Mononuclear cell (primary cell): ENCODE results near the gene OR2H2. TPM values are rescaled to one million over a fixed set of nuclear protein-coding genes. Genes with fewer than 3 reads are reported as not detected.

Experiments
- H3K27me3 ChIP-seq: 2 replicates; pipeline ENCODE4 v1.6.0; 2011; ENCODE audit warnings: low read length, control low read depth; ENCODE audit not compliant: insufficient read depth
- H3K4me1 ChIP-seq: 2 replicates; pipeline ENCODE4 v1.5.1; 2011; ENCODE audit warnings: mild to moderate bottlenecking, low read length, control low read depth; ENCODE audit not compliant: insufficient read depth
- H3K4me3 ChIP-seq: 2 replicates; pipeline ENCODE4 v1.5.1; 2011; ENCODE audit warnings: mild to moderate bottlenecking, low read length, moderate library complexity
- H3K9me3 ChIP-seq: 2 replicates; pipeline ENCODE4 v1.5.1; 2011; ENCODE audit warnings: low read depth, mild to moderate bottlenecking, control low read depth, low read length
- total RNA-seq: library from RNA; depleted of rRNA; stranded (reverse); fragments of >200 nt; gene quantifications from one replicate; pipeline ENCODE4 v1.2.3, GENCODE V29; 2012

The OR2H2 gene
- total RNA-seq, 1 donor = under 0.01 TPM

- Histone ChIP-seq H3K27me3 (peaks cover 4% of the 10 kb centered on the region), H3K4me1 (no peaks in the 10 kb centered on the region), H3K9me3 (no peaks in the 10 kb centered on the region), H3K4me3 (no peak overlapping the region)
These were observed 17.4 kb upstream of the OR2H2 start for GRCh38 chr6:29567541-29567940.

DNA sequence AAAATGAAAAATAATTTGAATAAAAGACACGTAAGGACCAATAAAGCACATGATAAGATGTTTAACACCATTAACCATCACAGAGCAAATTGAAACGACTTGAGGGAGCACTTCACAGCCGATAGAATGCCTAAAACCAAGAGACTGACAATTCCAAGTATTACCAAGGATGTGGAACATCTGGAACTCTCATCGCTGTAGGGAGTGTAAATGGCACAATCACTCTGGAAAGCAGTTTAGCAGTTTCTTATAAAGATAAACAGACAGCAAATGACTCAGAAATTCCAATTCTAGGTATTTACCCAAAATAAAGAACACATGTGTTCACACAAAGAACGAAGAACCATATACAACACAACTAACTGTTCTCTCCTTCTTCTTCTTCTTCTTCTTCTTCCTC lies 16.9 kb upstream of the OR2H2 start:
- Histone ChIP-seq H3K4me1 (no peaks in the 10 kb centered on the region), H3K9me3 (no peaks in the 10 kb centered on the region), H3K27me3 (peaks cover 4% of the 10 kb centered on the region), H3K4me3 (no peak overlapping the region)

- Histone ChIP-seq H3K27me3 (peaks cover 9% of the 10 kb centered on the region), H3K4me3 (no peak overlapping the region), H3K9me3 (no peaks in the 10 kb centered on the region), H3K4me1 (no peaks in the 10 kb centered on the region)
These were observed 8.9 kb upstream of the OR2H2 start for GRCh38 chr6:29576056-29576455.

DNA sequence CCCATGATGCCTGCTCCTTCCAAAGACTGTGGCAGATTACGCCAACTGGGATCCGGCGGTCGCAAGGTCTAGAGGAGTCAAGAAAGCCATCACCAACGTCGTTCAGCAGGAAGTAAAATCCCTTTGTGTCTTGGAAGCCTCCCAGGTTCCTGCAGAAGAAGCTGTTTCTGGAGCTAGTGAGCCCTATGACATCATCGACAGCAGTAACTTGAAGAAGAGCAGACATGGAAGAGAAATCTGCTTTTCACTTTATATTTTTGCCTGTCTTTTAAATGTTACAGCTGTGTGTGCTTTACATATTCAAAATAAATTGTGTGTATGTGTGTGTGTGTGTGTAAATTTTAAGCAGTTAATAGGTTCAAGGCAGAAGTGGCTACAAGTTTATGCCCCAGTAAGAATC lies 7.4 kb upstream of the OR2H2 start:
- no peak overlapping the region for H3K4me3 ChIP-seq
- peaks cover 9% of the 10 kb centered on the region for H3K27me3 ChIP-seq
- no peaks in the 10 kb centered on the region for H3K9me3 ChIP-seq
- no peaks in the 10 kb centered on the region for H3K4me1 ChIP-seq

- H3K27me3 ChIP-seq = peaks cover 9% of the 10 kb centered on the region
- no peaks in the 10 kb centered on the region for H3K4me1 ChIP-seq
- no peak overlapping the region for H3K4me3 ChIP-seq
- H3K9me3 ChIP-seq = no peaks in the 10 kb centered on the region
These were observed 4.6 kb downstream of the OR2H2 start for GRCh38 chr6:29589423-29590048.

DNA sequence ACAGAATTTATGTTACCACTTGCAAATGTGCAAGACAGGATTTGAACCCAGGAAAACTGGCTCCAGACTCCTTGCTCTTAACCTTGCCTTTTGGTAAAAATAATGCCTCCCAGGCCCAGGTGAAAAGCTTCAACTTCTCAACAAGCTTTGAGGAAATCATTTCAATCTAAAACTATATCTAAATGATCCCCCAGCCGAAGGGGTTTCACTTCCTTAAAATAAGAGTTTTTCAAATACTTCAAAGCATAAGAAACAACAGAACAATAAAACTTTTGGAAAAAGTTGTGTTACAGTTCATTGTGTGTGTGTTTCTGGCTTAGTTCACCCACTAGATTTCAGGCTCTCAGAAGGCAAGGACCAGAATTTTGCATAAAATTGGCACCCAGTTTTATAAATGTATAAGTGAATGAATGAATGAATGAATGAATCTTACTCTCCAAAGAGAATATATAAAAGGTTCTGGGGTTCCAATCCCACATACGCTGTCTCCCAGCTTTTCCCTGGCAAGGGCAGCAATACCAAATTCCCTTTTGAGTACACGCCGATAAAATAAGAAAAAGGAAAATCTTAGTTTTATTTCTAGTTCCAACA lies 5.4 kb downstream of the OR2H2 start:
- H3K4me3 ChIP-seq = no peak overlapping the region
- H3K4me1 ChIP-seq = no peaks in the 10 kb centered on the region
- no peaks in the 10 kb centered on the region for H3K9me3 ChIP-seq

GRCh38 chr6:29591677-29592076 lies 6.8 kb downstream of the OR2H2 start:
- Histone ChIP-seq H3K4me1 (no peaks in the 10 kb centered on the region), H3K27me3 (no peaks in the 10 kb centered on the region), H3K4me3 (no peak overlapping the region), H3K9me3 (no peaks in the 10 kb centered on the region)

More for the DNA sequence above, 5.4 kb downstream of the OR2H2 start:
- peaks cover 2% of the 10 kb centered on the region for H3K27me3 ChIP-seq

GRCh38 chr6:29593199-29593855 lies 8.4 kb downstream of the OR2H2 start:
- no peaks in the 10 kb centered on the region for H3K4me1 ChIP-seq
- no peaks in the 10 kb centered on the region for H3K27me3 ChIP-seq
- no peak overlapping the region for H3K4me3 ChIP-seq
- no peaks in the 10 kb centered on the region for H3K9me3 ChIP-seq

DNA sequence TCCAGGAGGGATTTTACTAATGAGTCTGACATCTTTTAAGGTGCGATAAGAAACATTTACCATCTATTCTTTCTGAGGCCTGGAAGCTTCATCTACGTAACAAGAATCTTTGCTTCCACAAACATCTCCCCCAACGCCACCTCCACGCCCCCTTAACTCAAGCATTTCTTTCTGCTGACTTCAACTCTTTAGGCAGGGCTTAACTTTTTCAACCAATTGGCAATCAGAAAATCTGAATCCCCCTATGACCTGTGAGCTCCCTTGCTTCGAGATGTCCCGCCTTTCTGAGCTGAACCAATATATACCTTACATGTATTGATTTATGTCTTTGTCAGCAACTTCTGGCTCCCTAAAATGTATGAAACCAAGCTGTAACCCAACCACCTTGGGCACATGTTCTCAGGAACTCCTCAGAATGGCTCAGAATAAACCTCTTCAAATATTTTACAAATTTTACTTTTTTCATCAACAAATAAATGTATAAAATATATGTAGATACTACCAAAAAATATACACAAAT lies 11.5 kb downstream of the OR2H2 start:
- H3K27me3 ChIP-seq = no peaks in the 10 kb centered on the region
- no peaks in the 10 kb centered on the region for H3K4me1 ChIP-seq
- no peaks in the 10 kb centered on the region for H3K9me3 ChIP-seq
- H3K4me3 ChIP-seq = no peak overlapping the region

DNA sequence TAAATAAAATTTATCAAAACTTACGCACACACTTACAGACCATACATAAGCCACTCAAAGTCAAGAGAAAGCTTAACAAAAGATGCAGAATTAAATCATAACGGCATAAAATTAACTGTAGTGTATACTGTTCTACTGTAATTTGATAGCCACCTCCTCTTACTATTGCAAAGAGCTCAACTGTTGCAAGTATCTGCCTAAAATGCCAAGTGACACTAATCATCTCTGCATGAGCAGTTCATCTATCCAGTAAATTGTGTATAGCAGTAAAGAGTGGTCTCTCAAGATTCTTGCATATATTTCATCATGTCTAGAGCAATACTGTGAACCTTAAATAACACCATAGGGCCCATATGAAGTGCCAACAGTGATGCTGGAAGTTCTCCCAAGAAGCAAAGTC lies 12.3 kb downstream of the OR2H2 start:
- no peak overlapping the region for H3K4me3 ChIP-seq
- no peaks in the 10 kb centered on the region for H3K27me3 ChIP-seq
- no peaks in the 10 kb centered on the region for H3K9me3 ChIP-seq

GRCh38 chr6:29598172-29598747 lies 13.3 kb downstream of the OR2H2 start:
- Histone ChIP-seq H3K4me1 (no peaks in the 10 kb centered on the region), H3K27me3 (no peaks in the 10 kb centered on the region), H3K9me3 (no peaks in the 10 kb centered on the region), H3K4me3 (no peak overlapping the region)

More for the DNA sequence above, 12.3 kb downstream of the OR2H2 start:
- no peaks in the 10 kb centered on the region for H3K4me1 ChIP-seq

DNA sequence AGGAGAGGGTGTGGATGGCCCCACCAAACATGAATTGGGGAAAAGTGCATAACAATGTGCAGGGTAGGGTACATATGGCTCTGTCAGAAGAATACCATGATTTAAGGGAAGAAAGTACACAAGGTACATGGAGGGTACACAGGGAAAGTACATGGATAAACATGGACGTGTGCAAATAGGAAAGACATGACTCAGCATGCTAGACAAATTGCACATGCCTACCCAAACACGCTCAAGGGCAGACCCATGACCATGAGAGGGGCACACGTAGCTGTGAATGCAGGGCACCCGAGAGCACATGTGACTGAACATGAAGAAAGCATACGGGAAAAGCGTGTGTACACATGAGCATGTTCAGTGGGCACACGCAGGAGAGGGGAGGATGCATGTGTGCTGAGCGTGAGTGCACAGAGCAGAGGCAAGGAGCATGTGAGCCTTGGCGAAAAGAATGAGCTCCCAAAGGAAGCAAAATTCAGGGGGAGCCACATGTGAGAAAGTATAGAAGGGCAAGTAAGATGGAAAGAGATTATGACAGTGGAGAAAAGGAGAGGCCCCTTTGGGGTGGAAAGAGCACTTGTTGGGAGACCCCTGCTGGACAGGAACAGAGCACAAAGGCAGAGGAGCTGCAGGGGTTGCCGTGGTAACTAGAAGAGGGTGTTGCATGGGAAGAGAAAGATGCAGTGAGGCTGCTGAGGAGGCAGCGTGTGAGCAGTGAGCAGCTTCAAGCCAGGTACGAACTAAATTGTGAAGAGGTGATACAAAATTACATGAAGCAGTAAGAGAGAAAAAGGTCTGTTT lies 17.8 kb downstream of the OR2H2 start:
- Histone ChIP-seq H3K4me1 (no peaks in the 10 kb centered on the region), H3K27me3 (no peaks in the 10 kb centered on the region), H3K9me3 (no peaks in the 10 kb centered on the region), H3K4me3 (no peak overlapping the region)

DNA sequence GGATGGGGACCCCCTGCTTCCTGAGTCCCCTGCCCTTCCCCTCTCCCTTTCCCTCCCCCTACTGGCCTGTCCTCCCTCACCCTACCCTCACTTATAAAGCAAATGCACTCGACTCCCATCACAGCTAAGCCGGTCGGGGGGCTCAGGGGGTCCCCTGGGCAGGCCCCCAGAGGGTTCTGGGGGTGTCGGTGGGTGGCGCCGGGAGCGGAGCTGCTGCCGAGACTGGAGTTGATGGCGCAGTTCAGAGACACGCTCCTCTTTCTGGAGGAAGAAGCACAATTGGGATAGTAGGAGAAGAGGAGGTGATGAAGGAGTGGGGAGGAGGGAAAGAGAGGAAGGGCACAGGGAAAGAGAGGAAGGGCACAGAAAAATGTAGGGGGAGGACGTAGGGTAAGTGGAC lies 18.5 kb downstream of the OR2H2 start:
- no peaks in the 10 kb centered on the region for H3K4me1 ChIP-seq
- no peak overlapping the region for H3K4me3 ChIP-seq
- no peaks in the 10 kb centered on the region for H3K27me3 ChIP-seq

GRCh38 chr6:29603930-29604329 lies 19.0 kb downstream of the OR2H2 start:
- no peaks in the 10 kb centered on the region for H3K27me3 ChIP-seq
- no peak overlapping the region for H3K4me3 ChIP-seq
- no peaks in the 10 kb centered on the region for H3K9me3 ChIP-seq
- H3K4me1 ChIP-seq = no peaks in the 10 kb centered on the region

More for the DNA sequence above, 18.5 kb downstream of the OR2H2 start:
- H3K9me3 ChIP-seq = no peaks in the 10 kb centered on the region

DNA sequence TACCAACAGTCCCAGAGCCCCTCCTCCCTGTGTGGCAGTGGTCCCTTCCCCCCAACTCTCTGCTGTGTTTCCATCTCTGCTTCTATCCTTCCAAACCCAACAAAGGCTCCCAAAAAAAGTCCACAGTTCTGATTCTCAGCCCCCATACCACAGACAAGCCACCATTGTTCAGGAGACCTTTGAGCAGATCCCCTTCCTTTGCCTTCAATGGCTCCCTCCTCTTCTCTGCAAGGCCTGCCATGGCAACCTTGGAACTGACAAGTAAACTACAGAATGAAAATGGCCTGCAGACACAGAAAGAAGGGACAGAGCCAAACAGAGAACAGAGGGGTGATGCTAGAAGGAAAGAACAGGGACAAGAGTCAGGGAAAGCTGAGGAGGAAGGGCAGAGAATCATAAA lies 23.2 kb downstream of the OR2H2 start:
- no peaks in the 10 kb centered on the region for H3K27me3 ChIP-seq
- no peaks in the 10 kb centered on the region for H3K4me1 ChIP-seq
- H3K9me3 ChIP-seq = no peaks in the 10 kb centered on the region
- no peak overlapping the region for H3K4me3 ChIP-seq
